Lower leg skin (tissue), 4 donors: ENCODE measurements around the gene REG1A. TPM values are rescaled to one million over a fixed set of nuclear protein-coding genes. Genes with fewer than 3 reads are reported as not detected.

Experiments
- DNase-seq, 2 donors: peaks; one replicate each; pipeline ENCODE4 v3.0.0-alpha.2; 2019; ENCODE audit warnings: low spot score in 2 of 2
- H3K4me3 ChIP-seq: fragments of 200-600 bp; sonication (generic); 2 replicates; pipeline ENCODE4 v1.5.1; 2017; ENCODE audit warnings: mild to moderate bottlenecking, low read depth; ENCODE audit not compliant: poor library complexity, severe bottlenecking
- CTCF ChIP-seq, 3 donors: fragments of 450-650 bp; IDR thresholded peaks; one replicate each; pipeline ENCODE4 v1.5.1; 2016; ENCODE audit warnings: antibody characterized with exemption in 3 of 3, mild to moderate bottlenecking in 3 of 3, moderate library complexity in 2 of 3
- POLR2A ChIP-seq, 2 donors: fragments of 450-650 bp; IDR thresholded peaks; one replicate each; pipeline ENCODE4 v1.6.1; 2016 to 2017; ENCODE audit warnings: antibody characterized with exemption in 2 of 2, mild to moderate bottlenecking in 1 of 2, moderate library complexity in 1 of 2
- WGBS, 2 donors: methylation state at CpG; one replicate each; pipeline ENCODE4 v1.1.5; 2018; 5-methylcytosine and 5-hydroxymethylcytosine counted together
- intact Hi-C: fragments of 100-400 bp; cut with DNase I; formaldehyde crosslinking; loops from one replicate; pipeline ENCODE4 v1.15.0; 2023; ENCODE audit warnings: low total_unique reads
- total RNA-seq, 4 donors: library from RNA; depleted of rRNA; stranded (reverse); fragments of >200 nt; gene quantifications; one replicate each; pipeline ENCODE4 v1.1.0, GENCODE V29; 2016

Gene REG1A
- total RNA-seq, 4 donors from 2014 or later, result 1.2 TPM; not detected in 3

GRCh38 chr2:79116997-79117928, 3.0 kb upstream of the REG1A start:
- 53 to 65% methylated on average over 2 of the region's 2 CpGs for WGBS, 2 donors
- no peak for DNase-seq
- TF ChIP-seq CTCF (IDR thresholded peaks at IDR 0.05), result no peak
- no peak for TF ChIP-seq POLR2A (IDR thresholded peaks at IDR 0.05)
- intact Hi-C loops, result no loop called here
- H3K4me3 ChIP-seq, result no peak overlapping the region

- intact Hi-C loops, result no loop called here
- TF ChIP-seq POLR2A (IDR thresholded peaks at IDR 0.05) (no peak), CTCF (IDR thresholded peaks at IDR 0.05) (no peak)
- no peak overlapping the region for H3K4me3 ChIP-seq
- no peak for DNase-seq
- 91 to 93% methylated on average over 2 of the region's 2 CpGs for WGBS, 2 donors
Measured at GRCh38 chr2:79122676-79123075, 2.4 kb downstream of the REG1A start.

- H3K4me3 ChIP-seq, result no peak overlapping the region
- no peak for TF ChIP-seq CTCF (IDR thresholded peaks at IDR 0.05)
- TF ChIP-seq POLR2A (IDR thresholded peaks at IDR 0.05), result no peak
- intact Hi-C loops, result no loop called here
- no peak for DNase-seq
- WGBS, 2 donors, result 69 to 70% methylated on average over 9 of the region's 9 CpGs
Measured at GRCh38 chr2:79124907-79125720, 4.8 kb downstream of the REG1A start.

GRCh38 chr2:79125721-79125985, 5.4 kb downstream of the REG1A start:
- H3K4me3 ChIP-seq, result no peak overlapping the region
- intact Hi-C loops, result no loop called here
- TF ChIP-seq POLR2A (IDR thresholded peaks at IDR 0.05) (no peak), CTCF (IDR thresholded peaks at IDR 0.05) (no peak)
- DNase-seq, result no peak
- WGBS, 2 donors, result 69 to 76% methylated on average over 3 of the region's 3 CpGs

GRCh38 chr2:79128406-79128805, 8.1 kb downstream of the REG1A start:
- TF ChIP-seq CTCF (IDR thresholded peaks at IDR 0.05) (no peak), POLR2A (IDR thresholded peaks at IDR 0.05) (no peak)
- 87 to 88% methylated on average over 3 of the region's 3 CpGs for WGBS, 2 donors
- intact Hi-C loops, result no loop called here
- DNase-seq, result no peak
- H3K4me3 ChIP-seq, result no peak overlapping the region
